8988T (cell line): ENCODE measurements around the gene NAPB.

Experiments used
- DNase-seq: peaks from one replicate; pipeline ENCODE4 v3.0.0; 2011

NAPB gene

DNA sequence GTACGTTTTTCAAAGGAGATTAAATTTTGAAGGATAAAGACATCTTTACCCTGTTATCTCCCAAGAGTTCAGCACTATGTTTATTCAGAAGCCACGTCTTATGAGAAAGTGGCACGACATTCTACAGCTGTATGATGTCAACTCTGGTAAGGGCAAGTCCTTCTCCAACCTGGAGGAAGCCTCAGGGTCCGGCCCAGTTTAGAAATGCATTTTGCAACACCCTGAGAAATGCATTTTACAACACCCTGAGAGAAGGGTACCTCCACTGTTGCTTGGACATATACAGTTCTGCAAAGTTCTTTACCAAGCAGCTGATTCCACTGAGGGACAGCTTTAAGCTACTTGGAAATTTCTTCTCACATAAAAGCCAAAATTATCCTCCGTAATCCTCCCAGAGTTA, 17.5 kb downstream of the NAPB start:
- DNase-seq: no peak

DNA sequence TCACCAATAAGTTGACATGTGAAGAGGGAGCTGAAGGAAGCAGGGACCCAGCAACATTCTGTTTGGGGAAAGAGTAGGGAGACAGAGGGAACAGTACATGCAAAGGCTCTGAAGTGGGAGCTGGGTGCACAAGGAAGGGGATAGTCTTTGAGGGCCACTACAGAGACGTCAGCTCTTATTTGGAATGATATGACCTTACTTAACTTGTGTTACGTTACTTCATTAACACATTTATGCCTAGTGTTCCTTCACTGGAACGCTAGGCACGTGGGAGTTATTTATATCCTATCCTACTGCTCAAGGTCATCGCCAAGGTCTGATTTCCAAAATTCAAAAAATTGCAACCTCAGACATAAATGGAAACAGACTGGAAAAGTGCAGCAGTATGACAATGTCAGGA, 20.2 kb downstream of the NAPB start:
- no peak for DNase-seq

DNA sequence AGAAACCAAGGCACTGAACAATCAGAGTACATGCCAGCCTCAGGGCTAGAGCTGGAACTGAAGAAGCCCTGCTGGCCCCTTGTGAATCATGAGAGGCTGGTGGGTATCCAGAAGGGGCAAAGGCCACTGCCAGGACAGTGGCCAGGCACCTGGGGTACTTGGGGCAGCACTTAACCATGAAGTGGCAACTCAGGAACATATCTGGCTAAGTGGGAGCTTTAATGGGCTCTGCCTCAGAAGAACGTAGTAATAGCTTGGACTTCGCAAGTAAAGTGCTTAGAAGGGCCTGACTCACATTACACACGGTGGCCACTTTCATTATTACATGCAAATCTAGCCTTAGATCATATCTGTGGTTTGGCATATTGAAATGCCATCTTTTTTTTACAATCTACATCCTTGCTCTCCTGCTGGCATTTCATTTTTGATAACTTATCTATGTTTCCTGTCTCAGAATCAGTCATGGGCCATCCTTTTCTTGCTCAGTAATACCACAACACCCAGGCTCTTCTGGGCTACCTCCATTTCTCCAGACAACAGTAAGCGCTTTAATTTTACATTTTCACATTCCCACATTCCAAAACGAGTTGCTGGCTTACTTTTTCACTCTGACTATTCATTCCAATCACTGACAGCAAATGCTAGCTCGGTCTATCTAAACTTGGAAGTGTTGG, 21.6 kb downstream of the NAPB start:
- no peak for DNase-seq

DNA sequence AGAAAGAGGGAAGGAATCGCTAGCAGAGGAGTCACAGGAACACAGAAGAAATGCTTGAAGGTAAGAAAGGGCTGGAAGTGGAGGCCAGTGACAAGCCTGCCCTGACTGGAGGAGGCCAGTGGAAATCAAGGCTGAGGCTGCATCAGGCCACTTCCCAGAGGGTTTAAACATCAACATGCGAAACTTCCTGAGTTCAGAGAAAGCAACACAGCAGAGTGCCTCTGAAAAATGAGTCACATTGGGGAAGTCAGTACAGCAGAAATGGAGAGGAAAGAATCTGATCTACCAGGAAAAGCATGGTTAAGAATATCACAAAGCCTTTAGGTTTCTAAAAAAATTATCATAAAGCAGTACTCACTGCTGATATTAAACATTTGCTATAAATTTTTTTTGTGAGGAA, 23.3 kb downstream of the NAPB start:
- no peak for DNase-seq

DNA sequence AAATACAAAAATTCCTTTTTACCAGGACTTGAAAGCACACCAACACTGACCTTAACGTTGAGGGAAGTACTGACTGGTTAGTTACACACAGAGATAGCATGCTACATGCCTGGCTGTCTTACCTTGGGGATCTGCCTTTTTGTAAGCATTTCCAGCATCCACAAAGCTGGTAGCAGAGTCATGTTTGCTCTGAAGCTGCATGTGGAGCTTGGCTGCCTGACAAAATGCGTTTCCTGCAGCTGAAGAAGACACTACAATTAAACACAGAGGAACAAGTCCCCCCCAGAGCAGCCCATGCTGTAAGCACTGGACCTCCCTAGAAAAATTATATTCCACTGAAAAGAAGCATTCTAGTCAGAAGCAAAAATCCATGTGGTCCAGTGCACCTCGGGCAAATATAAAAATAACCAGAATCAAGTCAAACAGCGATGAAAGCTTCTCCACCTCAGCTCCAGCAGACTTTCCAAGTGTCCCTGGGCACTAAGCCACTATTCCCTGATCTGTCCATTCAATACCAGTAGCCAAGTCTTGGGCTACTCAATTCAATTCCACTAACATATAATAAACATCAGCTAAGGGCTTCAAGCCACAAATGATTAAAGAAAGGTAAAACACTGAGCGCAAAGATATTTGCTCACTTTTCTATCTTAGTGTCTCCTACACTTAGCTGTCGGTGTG, 24.2 kb downstream of the NAPB start:
- DNase-seq: no peak

DNA sequence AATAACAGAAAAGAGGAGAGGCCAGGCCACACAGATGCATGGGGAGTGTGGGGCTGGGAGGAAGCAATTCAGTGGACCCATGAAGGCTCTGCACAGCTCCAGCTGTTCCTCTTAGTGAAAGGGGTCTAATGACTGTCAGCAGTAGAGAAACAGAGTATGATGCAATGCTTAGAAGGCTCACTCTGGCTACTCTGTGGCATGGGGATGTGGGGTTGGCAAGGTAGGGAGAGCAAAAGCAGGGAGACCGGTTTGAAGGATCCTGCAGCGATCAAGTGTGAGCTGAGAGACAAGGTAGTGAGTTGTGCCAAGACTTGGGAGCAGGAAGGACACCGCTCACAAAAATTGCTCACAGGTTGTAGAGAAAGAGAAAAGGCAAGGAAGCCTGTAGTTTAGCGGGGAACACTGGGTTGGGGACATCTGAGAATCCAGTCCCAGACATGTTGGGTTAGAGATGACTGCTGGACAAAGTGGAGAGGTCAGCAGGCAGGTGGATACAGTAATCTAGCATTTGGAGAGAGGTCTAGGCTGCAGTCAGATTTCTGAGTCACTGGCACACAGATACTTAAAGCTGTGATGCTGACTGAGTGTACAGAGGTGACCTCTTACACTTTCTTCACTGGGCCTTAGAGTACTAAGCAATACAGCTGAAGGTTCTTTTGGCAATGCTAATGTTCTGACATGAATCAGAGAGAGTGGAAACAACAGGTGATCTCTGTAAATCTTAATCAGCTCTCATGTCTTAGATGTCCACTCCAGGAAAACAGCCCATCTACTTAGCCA, 27.1 kb downstream of the NAPB start:
- no peak for DNase-seq

DNA sequence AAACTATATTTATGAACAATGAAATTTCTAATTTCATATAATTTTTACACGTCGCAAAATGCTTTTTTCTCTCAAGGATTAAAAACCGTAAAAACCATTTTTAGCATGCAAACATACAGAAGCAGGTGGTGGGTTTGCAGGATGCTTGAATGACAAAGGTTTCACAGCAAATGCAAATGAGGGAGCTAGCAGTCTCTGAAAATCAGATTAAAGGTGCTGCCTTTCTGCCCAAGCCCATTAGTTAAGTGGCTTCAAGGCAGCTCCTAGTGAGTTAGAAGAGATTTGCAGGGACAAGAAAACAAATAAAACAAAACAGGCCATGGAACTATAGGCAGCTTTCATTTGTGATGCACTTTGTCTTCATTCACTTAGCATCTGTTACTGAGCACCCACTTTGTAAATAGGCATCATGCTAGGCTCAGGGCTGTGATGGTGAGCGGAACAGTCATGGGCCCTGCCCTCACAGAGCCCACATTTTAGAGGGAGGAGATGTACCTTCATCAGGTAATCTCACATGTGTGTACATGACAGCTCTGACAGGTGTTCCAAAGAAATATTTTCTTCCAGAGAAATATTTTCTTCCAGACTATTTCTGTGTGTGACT, 29.5 kb downstream of the NAPB start:
- no peak for DNase-seq

DNA sequence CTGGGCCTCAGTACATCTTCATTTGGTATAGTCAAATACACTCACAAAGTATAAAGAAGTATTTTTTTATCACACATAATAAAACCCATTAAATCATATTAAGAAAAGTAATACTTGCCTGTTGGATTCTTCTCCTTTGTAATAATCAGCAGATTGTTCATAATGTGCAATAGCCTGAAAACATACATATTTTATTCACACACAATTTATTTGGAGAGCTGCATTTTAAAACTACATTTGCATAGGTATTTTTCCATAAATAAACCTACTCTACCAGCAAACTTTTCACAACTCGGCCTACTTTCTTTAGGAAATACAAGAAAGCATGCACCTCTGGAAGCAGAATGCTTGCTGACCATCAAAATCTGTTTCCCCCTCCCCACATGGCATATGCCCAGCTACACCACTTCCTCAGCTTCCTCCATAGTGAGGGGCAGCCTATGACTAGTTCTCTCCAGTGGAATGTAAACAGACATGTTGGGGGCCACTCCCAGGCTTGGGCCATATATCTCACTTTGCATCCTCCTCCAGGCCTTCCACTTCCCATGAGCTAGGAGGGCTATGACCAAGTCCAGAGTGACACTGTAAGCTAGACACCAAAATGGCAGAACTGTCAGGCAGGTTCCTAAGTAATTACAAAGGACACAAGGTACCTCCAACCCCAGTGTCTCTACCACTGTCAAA, 31.1 kb downstream of the NAPB start:
- DNase-seq: no peak

DNA sequence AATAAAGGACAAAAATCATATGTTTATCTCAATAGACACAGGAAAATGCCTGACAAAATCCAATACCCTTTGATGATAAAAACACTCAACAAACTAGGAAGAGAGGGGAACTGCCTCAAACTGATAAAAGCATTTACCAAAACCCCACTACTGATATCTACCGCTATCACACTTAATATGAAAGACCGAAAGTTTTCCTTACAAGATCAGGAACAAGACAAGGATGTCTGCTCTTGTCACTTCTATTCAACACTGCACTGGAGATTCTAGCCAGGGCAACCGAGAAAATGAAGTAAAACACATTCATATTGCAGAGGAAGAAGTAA, 34.2 kb downstream of the NAPB start:
- no peak for DNase-seq

DNA sequence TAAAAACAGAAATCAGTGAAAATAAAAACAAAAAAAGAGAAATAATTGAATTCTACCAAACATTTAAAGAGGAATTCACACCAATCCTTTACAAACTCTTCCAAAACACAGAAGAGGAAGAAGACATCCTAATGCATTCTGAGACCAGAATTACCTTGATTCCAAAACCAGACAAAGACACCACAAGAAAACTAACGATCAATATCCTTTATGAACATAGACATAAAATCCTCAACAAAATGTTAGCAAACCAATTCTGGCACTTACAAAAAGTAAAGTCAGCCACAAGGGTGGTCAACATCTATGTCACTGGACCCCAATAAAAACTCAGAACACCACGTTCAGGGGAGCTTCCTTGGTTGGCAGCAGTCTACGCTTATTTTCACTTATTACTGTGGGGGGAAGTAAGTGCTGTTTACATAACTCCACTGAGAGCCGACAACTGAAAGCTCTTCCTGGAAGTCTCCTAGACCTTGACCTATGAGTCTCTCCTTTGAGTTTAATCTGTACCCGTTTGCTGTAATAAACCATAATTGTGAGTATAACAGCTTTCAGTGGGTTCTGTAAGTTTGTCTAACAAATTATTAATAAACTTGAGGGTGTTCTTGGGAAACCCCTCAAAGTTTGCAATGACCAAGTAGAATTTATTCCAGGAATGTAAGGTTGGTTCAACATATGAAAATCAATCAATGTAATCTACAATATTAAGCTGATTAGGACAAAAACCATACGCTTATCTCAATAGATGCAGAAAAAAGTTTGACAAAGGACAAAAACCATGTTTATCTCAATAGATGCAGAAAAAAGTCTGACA, 34.8 kb downstream of the NAPB start:
- no peak for DNase-seq

DNA sequence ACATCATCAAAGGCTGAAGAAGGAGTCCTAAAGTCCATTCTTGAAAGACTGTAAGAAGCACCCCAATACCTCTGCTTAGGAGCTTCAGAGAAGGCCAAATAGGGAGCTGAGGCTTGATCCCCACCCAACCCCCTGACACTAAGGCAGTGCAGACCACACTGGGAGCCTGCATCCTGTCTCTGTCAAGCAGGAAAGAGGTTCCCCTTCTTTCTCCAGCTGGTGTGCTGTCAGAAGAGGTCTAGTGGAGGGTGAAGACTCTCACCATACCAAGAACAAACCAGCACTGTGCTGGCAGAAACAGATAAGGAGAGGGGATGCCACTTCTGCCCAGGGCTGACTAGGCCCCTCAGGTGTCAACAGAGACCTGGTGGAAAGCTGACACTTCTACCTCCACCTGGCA, 39.4 kb downstream of the NAPB start:
- no peak for DNase-seq

DNA sequence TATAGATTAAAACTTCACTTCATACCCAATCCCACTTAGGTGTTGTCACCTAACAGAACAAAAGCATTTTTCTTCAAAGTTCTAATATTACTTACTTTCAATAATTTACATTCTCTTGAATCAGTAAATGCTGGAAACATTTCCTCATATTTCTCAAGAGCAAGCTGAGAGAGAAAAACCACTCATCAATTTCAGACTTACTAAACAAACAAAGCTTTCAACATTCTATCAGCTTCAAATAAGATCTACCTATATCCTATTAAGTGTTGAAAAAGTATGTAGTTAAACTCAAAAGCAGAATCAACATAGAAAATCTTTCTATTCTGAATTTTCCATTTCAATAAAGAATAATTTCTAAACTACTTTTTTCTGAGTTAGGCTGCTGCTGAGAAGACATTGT, 41.5 kb downstream of the NAPB start:
- DNase-seq: no peak

DNA sequence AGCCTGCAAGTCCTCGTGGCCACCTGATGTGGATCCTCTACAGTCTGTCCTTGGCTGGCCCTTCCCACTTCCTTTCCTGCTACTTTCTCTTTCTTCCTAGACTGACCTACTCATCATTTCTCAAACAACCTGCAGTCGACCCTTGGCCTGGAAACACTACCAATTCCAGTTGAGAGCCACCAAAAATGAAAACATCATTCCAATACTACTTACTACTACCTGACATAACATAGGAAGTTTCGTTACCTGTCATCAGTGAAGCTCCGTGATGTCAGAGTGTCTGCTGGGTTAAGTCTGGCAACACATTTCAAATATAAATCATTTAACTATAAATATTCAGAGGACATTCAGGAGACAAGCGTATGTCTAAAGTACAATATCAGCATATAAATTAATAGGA, 45.5 kb downstream of the NAPB start:
- no peak for DNase-seq

DNA sequence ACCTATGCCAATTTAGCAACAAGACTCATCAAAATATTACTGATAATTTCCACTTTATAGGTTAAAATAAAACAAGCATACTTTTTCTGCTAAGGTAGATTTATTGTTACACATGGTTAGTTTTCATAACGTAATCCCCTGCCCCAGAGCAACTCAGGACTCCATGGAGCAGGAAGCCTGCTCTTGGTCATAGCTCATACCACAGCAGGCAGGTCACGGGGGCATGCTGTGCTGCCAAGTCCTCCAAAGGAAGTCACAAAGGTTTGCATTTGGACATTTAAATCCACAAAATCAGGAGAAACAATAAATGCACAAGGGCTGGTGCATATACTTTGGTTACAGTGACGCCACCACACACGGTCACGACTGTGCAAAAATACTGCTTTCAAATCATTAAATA, 46.8 kb downstream of the NAPB start:
- no peak for DNase-seq

DNA sequence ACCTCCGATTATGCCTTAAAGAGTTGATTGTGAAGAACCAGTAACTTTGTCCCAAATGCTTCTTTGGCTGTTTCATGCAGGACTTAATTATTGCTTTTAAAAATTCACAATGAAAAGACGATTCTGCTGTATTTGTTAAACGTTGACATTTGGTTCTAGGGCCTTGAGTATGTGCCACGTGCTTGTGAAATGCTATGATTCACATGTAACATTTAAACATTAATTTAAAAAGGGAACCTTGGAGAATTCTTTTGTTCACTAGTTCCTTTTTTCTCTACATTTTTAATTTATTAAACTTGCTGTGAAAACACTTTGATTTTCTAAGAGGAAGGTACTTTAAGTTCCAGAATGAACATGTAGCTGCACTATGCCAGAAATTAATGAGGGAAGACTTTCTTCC, 49.8 kb downstream of the NAPB start:
- no peak for DNase-seq

DNA sequence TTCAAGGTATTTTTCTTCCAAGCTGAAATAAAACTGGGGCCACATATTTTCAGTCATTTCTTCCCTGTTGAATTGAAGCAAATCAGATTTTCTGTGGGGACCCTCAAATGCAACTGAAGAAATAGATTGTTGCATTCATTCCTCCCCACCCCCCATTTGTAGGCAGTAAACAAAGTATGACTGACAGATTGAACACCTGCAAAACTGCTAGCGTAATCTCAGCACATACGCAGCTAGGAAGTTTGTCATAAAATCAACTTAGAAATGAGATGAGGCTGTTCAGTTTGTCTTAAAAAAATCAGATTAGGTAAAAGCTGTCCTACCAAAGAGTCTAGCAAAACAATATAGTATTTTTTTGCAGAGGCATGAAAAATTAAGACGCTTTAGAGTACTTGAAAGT, 50.4 kb downstream of the NAPB start:
- DNase-seq: no peak

DNA sequence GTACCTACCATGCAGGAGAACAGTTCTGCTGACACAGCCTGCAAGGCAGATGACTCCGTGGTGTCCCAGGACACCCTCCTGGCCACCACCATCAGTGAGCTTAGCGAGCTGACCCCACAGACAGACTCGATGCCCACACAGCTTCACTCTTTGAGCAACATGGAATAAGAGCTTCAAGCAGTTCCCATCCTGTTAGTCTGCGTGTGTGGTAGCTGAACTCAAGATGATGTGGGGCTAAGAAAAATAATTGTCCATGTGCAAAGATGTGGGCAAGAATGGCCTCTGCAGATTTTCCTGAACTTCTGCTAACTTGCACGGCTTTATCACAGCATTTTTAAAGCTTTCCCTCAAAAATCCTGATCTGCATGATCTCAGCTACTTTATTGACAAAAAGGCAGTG, 51.0 kb downstream of the NAPB start:
- no peak for DNase-seq

DNA sequence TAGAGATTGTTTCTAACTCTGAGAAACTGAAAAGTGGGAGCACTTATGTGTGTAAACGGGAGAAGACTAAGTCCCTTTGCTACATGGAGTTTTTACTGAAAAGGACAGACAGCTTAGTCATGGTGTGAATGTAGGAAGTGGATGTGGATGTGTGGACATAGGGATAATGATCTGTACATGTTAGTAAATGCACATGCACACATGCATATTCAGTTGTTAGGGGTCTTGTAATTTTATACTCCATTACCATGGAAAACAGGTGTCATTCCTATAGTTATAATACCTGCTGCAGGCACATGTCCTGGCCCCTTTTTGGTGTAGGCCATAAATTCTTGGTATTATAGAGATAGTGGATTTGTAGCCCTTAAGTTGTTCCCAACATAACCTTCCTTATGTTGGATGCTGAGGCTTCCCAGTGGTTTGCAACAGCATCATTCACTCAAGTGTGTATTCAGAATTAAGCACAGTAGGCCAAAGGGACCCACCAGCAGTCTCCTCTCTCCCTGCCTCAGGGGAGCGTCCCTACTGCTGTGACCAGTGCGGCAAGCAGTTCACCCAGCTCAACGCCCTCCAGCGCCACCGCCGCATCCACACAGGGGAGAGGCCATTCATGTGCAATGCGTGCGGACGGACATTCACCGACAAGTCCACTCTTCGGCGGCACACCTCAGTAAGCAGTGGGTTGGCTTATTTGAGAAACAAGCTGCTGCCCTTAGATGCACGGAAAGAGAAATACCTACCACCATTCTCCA, 52.0 kb downstream of the NAPB start:
- DNase-seq: no peak

DNA sequence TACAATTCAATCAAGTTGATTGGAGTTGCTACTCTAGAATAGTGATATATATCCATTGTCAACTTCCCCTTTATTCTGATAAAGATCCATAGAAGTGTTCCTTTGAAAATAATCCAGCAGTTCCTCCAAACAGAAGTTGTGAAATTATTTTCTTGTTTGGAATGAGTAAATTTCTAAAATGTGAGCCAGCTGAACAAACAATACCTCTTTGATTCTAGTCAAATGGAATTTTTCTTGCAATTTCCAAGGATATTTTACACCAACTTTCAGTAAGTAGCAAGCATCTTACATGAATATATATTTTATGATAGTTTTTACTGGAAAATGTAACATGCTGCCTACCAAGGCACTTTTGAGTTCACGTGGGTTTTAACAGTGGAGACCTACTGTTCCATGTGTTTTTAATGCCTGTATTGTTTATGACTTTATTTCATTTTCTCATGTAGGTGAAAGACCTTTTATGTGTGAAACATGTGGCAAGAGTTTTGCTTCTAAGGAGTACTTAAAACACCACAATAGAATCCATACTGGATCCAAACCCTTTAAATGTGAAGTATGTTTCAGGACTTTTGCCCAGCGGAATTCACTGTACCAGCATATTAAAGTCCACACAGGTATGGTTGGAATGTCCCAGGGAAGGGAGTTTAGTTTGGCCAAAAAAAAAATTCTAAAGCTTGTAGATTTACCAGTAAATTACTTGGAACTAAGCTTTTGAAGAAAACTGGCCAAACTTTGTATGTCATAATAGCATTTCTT, 52.8 kb downstream of the NAPB start:
- no peak for DNase-seq

DNA sequence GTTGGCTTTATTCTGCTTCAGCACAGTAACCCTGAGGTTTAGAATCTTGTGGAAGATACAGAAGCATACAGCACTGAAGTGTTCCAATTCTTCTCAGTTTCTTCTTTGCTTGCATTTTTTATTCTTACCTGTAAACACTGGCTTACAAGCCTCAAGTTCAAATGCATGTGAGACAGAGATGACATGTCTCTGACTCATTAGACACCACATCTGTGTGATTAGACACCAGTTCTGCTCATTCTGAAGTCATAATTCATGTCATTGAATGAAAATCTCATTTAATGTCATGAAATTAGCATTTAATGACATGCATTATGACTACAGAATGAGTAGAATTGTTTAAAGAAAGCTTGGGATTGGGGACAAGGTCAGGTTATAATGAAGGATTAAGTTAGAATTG, 53.5 kb downstream of the NAPB start:
- no peak for DNase-seq

DNA sequence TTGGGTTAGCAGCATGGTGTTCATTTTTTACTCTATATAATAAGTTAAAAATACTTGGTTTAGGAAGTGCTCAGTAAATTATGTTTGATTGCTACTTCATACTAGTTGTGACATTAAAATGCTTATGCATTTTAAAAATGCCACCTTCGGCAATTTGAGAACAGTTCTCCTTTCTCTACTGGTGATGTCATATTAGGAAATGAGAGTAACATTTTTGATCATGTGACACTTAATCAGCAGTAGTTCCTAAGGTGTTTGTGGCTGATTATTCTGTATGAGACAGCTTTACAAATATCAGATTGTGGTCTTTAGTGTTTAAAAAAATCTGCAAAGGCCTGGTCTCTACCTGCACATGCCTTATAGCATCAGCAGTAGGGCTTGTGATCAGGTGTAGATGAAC, 54.9 kb downstream of the NAPB start:
- no peak for DNase-seq
